IPS-15b (cell line): ENCODE results near the gene MYO6.
A peak's percentile ranks its signal among the peaks of the same experiment; 100 is the strongest.
"Not testable (repeated sequence)": the region's sequence is repeated elsewhere in the genome, so short reads cannot be mapped to it uniquely, and the experiment has no call there.

Source experiments
- H3K27me3 ChIP-seq: one replicate; pipeline ENCODE4 v1.6.1; 2013; ENCODE audit warnings: low read length; ENCODE audit not compliant: control insufficient read depth, insufficient read depth
- H3K36me3 ChIP-seq: one replicate; pipeline ENCODE4 v1.6.1; 2013; ENCODE audit warnings: low read length; ENCODE audit not compliant: control insufficient read depth, insufficient read depth
- H3K4me1 ChIP-seq: one replicate; pipeline ENCODE4 v1.6.1; 2013; ENCODE audit warnings: mild to moderate bottlenecking, low read length; ENCODE audit not compliant: control insufficient read depth, insufficient read depth
- H3K4me3 ChIP-seq: one replicate; pipeline ENCODE4 v1.5.1; 2013; ENCODE audit warnings: low read depth, low read length
- H3K9ac ChIP-seq: one replicate; pipeline ENCODE4 v1.6.1; 2013; ENCODE audit warnings: low read depth, mild to moderate bottlenecking, low read length
- H3K9me3 ChIP-seq: one replicate; pipeline ENCODE4 v1.6.1; 2013; ENCODE audit warnings: mild to moderate bottlenecking, low read length; ENCODE audit not compliant: control insufficient read depth, insufficient read depth

The MYO6 gene

GRCh38 chr6:75748743-75749538 is at the start of gene MYO6:
TSS of gene MYO6 (plus strand) at chr6:75749239. CDS start at chr6:75817548, 68,309 bp downstream.
- Histone ChIP-seq H3K4me3 (peak within 1 kb of the TSS; percentile 97), H3K4me1 (peaks cover 4% of the 10 kb centered on the region), H3K36me3 (no peaks in the 10 kb centered on the region), H3K9me3 (no peaks in the 10 kb centered on the region), H3K27me3 (no peaks in the 10 kb centered on the region), H3K9ac (peak within 1 kb of the TSS; percentile 94)

GRCh38 chr6:75708334-75708733 is 40.7 kb upstream of the MYO6 start:
- not testable (repeated sequence) for H3K9me3 ChIP-seq, H3K4me3 ChIP-seq, H3K4me1 ChIP-seq, H3K9ac ChIP-seq, H3K27me3 ChIP-seq, H3K36me3 ChIP-seq

- peaks cover 11% of the 10 kb centered on the region for H3K36me3 ChIP-seq
- H3K27me3 ChIP-seq = no peaks in the 10 kb centered on the region
- H3K9ac ChIP-seq = no peak overlapping the region
- H3K9me3 ChIP-seq = no peaks in the 10 kb centered on the region
- no peaks in the 10 kb centered on the region for H3K4me1 ChIP-seq
- no peak overlapping the region for H3K4me3 ChIP-seq
Observed at GRCh38 chr6:75711173-75711572, 37.9 kb upstream of the MYO6 start.

GRCh38 chr6:75719133-75719532 is 29.9 kb upstream of the MYO6 start:
- Histone ChIP-seq H3K36me3 (peaks cover 2% of the 10 kb centered on the region), H3K27me3 (no peaks in the 10 kb centered on the region), H3K9me3 (no peaks in the 10 kb centered on the region), H3K4me1 (no peaks in the 10 kb centered on the region), H3K9ac (no peak overlapping the region), H3K4me3 (no peak overlapping the region)

- no peaks in the 10 kb centered on the region for H3K9me3 ChIP-seq
- H3K9ac ChIP-seq = no peak overlapping the region
- no peaks in the 10 kb centered on the region for H3K27me3 ChIP-seq
- H3K4me3 ChIP-seq = no peak overlapping the region
- no peaks in the 10 kb centered on the region for H3K36me3 ChIP-seq
- H3K4me1 ChIP-seq = no peaks in the 10 kb centered on the region
Observed at GRCh38 chr6:75723382-75723781, 25.7 kb upstream of the MYO6 start.

- Histone ChIP-seq H3K27me3 (no peaks in the 10 kb centered on the region), H3K9ac (no peak overlapping the region), H3K4me3 (no peak overlapping the region), H3K36me3 (no peaks in the 10 kb centered on the region), H3K9me3 (no peaks in the 10 kb centered on the region), H3K4me1 (no peaks in the 10 kb centered on the region)
Observed at GRCh38 chr6:75727206-75727605, 21.8 kb upstream of the MYO6 start.

GRCh38 chr6:75731029-75731428 is 18.0 kb upstream of the MYO6 start:
- H3K4me1 ChIP-seq, H3K9me3 ChIP-seq, H3K9ac ChIP-seq, H3K27me3 ChIP-seq, H3K36me3 ChIP-seq, H3K4me3 ChIP-seq: not testable (repeated sequence)

- no peak overlapping the region for H3K4me3 ChIP-seq
- no peaks in the 10 kb centered on the region for H3K36me3 ChIP-seq
- H3K9me3 ChIP-seq = no peaks in the 10 kb centered on the region
- H3K4me1 ChIP-seq = no peaks in the 10 kb centered on the region
- no peaks in the 10 kb centered on the region for H3K27me3 ChIP-seq
- H3K9ac ChIP-seq = no peak overlapping the region
Observed at GRCh38 chr6:75735491-75736186, 13.4 kb upstream of the MYO6 start.

- Histone ChIP-seq H3K36me3 (no peaks in the 10 kb centered on the region), H3K9ac (no peak overlapping the region), H3K4me1 (peaks cover 4% of the 10 kb centered on the region), H3K27me3 (no peaks in the 10 kb centered on the region), H3K9me3 (no peaks in the 10 kb centered on the region), H3K4me3 (no peak overlapping the region)
Observed at GRCh38 chr6:75743971-75744370, 5.1 kb upstream of the MYO6 start.

- Histone ChIP-seq H3K4me3 (no peak overlapping the region), H3K4me1 (peaks cover 4% of the 10 kb centered on the region), H3K9me3 (no peaks in the 10 kb centered on the region), H3K9ac (no peak overlapping the region), H3K27me3 (no peaks in the 10 kb centered on the region), H3K36me3 (no peaks in the 10 kb centered on the region)
Observed at GRCh38 chr6:75745404-75745803, 3.6 kb upstream of the MYO6 start.

- Histone ChIP-seq H3K36me3 (no peaks in the 10 kb centered on the region), H3K4me3 (no peak overlapping the region), H3K27me3 (no peaks in the 10 kb centered on the region), H3K9me3 (no peaks in the 10 kb centered on the region), H3K4me1 (peaks cover 4% of the 10 kb centered on the region), H3K9ac (no peak overlapping the region)
Observed at GRCh38 chr6:75746221-75746620, 2.8 kb upstream of the MYO6 start.
